SU-DHL-6 (cell line): ENCODE results near the gene TXNL4B.

Experiments used
- H2AFZ ChIP-seq: fragments of 200-600 bp; sonication (generic); 2 replicates; pipeline ENCODE4 v1.6.1; 2014; ENCODE audit warnings: low read depth, mild to moderate bottlenecking, moderate library complexity, mixed read lengths, antibody characterized with exemption, low read length; ENCODE audit not compliant: severe bottlenecking
- H3F3A ChIP-seq: fragments of 200-600 bp; shearing (Covaris generic); 2 replicates; pipeline ENCODE4 v1.6.0; 2016; ENCODE audit warnings: antibody characterized with exemption, mild to moderate bottlenecking; ENCODE audit not compliant: insufficient read depth
- H3K27ac ChIP-seq: fragments of 200-600 bp; sonication (generic); 2 replicates; pipeline ENCODE4 v1.5.1; 2016; ENCODE audit warnings: low read depth, mild to moderate bottlenecking, low read length, moderate library complexity, mixed read lengths
- H3K27me3 ChIP-seq: fragments of 200-600 bp; sonication (generic), shearing (Covaris generic); 2 replicates; pipeline ENCODE4 v1.6.0; 2014; ENCODE audit warnings: mild to moderate bottlenecking, low read length
- H3K36me3 ChIP-seq: fragments of 200-600 bp; sonication (generic); 2 replicates; pipeline ENCODE4 v1.6.1; 2014; ENCODE audit warnings: mild to moderate bottlenecking, low read length, mixed read lengths
- H3K4me2 ChIP-seq: fragments of 300-600, 200-600 bp; shearing (Covaris generic), sonication (generic); 2 replicates; pipeline ENCODE4 v1.6.0; 2014; ENCODE audit warnings: low read length, low read depth, mild to moderate bottlenecking; ENCODE audit not compliant: poor library complexity, severe bottlenecking
- H3K4me3 ChIP-seq: fragments of 200-600 bp; sonication (generic); 2 replicates; pipeline ENCODE4 v1.5.1; 2014; ENCODE audit warnings: antibody characterized with exemption, low read length, mild to moderate bottlenecking, mixed read lengths; ENCODE audit not compliant: insufficient read depth, poor library complexity, severe bottlenecking
- H3K79me2 ChIP-seq: fragments of 200-600 bp; sonication (generic); 2 replicates; pipeline ENCODE4 v1.6.1; 2014; ENCODE audit warnings: mild to moderate bottlenecking, low read length, moderate library complexity; ENCODE audit not compliant: insufficient read depth
- H3K9ac ChIP-seq: fragments of 200-600 bp; sonication (generic); 2 replicates; pipeline ENCODE4 v1.7.0; 2014; ENCODE audit warnings: mild to moderate bottlenecking, low read length
- H3K9me2 ChIP-seq: fragments of 200-600 bp; sonication (generic); replicated peaks from 2 replicates; pipeline ENCODE4 v1.6.1; 2014; ENCODE audit warnings: low read length; ENCODE audit not compliant: insufficient read depth
- H3K9me3 ChIP-seq: fragments of 200-600 bp; sonication (generic); 2 replicates; pipeline ENCODE4 v1.6.1; 2014; ENCODE audit warnings: low read length, mixed read lengths; ENCODE audit not compliant: insufficient read depth
- H4K20me1 ChIP-seq: fragments of 200-600 bp; sonication (generic); 2 replicates; pipeline ENCODE4 v1.6.1; 2014; ENCODE audit warnings: low read depth, mild to moderate bottlenecking, antibody characterized with exemption, low read length, moderate library complexity, mixed read lengths
- EZH2phosphoT487 ChIP-seq: fragments of 200-600 bp; sonication (generic), shearing (Covaris generic); conservative IDR thresholded peaks from 2 replicates; pipeline ENCODE4 v1.6.1; 2018; ENCODE audit warnings: mild to moderate bottlenecking, antibody characterized with exemption, low read length, moderate library complexity, mixed read lengths
- TF ChIP-seq, protein P1 (sequence below): fragments of 200-600 bp; sonication (generic); IDR thresholded peaks from one replicate; pipeline ENCODE4 v1.5.1; 2017; ENCODE audit warnings: antibody characterized with exemption, mild to moderate bottlenecking, low read length, moderate library complexity; ENCODE audit not compliant: insufficient read depth, poor library complexity, severe bottlenecking

TXNL4B gene

GRCh38 chr16:72072514-72073342 lies 20.7 kb downstream of the TXNL4B start:
- TF ChIP-seq EZH2phosphoT487, result no peak
- TF ChIP-seq, protein P1, sequence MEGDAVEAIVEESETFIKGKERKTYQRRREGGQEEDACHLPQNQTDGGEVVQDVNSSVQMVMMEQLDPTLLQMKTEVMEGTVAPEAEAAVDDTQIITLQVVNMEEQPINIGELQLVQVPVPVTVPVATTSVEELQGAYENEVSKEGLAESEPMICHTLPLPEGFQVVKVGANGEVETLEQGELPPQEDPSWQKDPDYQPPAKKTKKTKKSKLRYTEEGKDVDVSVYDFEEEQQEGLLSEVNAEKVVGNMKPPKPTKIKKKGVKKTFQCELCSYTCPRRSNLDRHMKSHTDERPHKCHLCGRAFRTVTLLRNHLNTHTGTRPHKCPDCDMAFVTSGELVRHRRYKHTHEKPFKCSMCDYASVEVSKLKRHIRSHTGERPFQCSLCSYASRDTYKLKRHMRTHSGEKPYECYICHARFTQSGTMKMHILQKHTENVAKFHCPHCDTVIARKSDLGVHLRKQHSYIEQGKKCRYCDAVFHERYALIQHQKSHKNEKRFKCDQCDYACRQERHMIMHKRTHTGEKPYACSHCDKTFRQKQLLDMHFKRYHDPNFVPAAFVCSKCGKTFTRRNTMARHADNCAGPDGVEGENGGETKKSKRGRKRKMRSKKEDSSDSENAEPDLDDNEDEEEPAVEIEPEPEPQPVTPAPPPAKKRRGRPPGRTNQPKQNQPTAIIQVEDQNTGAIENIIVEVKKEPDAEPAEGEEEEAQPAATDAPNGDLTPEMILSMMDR, result no peak
- Histone ChIP-seq H3K27me3 (no peaks in the 10 kb centered on the region), H3K36me3 (no peaks in the 10 kb centered on the region), H3K9ac (no peak overlapping the region), H4K20me1 (no peaks in the 10 kb centered on the region), H3F3A (no peaks in the 10 kb centered on the region), H3K4me3 (no peak overlapping the region), H3K9me2 (no peaks in the 10 kb centered on the region), H3K27ac (no peak overlapping the region), H3K79me2 (no peaks in the 10 kb centered on the region), H2AFZ (no peak overlapping the region), H3K4me2 (no peak overlapping the region), H3K9me3 (no peaks in the 10 kb centered on the region)

GRCh38 chr16:72068930-72069329 lies 24.5 kb downstream of the TXNL4B start:
- Histone ChIP-seq H3K27me3 (no peaks in the 10 kb centered on the region), H3K36me3 (no peaks in the 10 kb centered on the region), H3F3A (no peaks in the 10 kb centered on the region), H4K20me1 (no peaks in the 10 kb centered on the region), H3K9me3 (no peaks in the 10 kb centered on the region), H3K79me2 (no peaks in the 10 kb centered on the region), H3K9ac (no peak overlapping the region), H3K9me2 (no peaks in the 10 kb centered on the region), H2AFZ (no peak overlapping the region), H3K4me2 (no peak overlapping the region), H3K27ac (no peak overlapping the region), H3K4me3 (no peak overlapping the region)
- no peak for TF ChIP-seq EZH2phosphoT487
- TF ChIP-seq, protein P1, result no peak

DNA sequence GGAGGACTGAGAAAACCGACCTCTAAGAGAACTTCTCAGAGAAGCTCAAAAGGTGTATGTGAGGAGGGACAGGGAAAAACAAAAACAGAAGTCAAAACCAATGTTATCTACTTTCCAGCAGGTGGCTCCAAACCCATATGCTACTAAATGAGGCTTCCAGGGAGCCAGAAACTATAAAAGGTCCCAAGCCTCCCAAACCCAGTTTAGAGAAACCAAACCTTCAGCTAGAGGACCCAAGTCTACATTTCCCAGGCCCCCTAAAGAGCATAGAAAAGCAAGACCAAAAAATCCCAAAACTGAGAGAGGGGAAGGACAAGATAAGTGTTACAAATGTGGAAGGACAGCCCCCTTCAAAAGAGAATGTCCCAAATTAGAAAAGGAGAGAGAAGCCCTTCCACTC lies 26.7 kb downstream of the TXNL4B start:
- H3K4me3 ChIP-seq, result no peak overlapping the region
- H3K9ac ChIP-seq, result no peak overlapping the region
- no peak overlapping the region for H2AFZ ChIP-seq
- H3K4me2 ChIP-seq, result no peak overlapping the region
- H3K9me3 ChIP-seq, result no peaks in the 10 kb centered on the region
- H3F3A ChIP-seq, result no peaks in the 10 kb centered on the region
- no peaks in the 10 kb centered on the region for H4K20me1 ChIP-seq
- no peaks in the 10 kb centered on the region for H3K27me3 ChIP-seq
- no peak overlapping the region for H3K27ac ChIP-seq
- H3K9me2 ChIP-seq, result no peaks in the 10 kb centered on the region
- no peaks in the 10 kb centered on the region for H3K79me2 ChIP-seq
- H3K36me3 ChIP-seq, result no peaks in the 10 kb centered on the region
- TF ChIP-seq EZH2phosphoT487, result no peak
- TF ChIP-seq, protein P1, result peak; percentile 38
